Hematopoietic multipotent progenitor cell treated with erythropoietin and hydrocortisone succinate and interleukin-3 and kit ligand, for 17 days (in vitro differentiated cells): Measurements from ENCODE around the gene AADAT.

Experiments used
- DNase-seq: peaks from one replicate; pipeline ENCODE4 v3.0.0-alpha.2; 2015; ENCODE audit warnings: low spot score

AADAT gene

DNA sequence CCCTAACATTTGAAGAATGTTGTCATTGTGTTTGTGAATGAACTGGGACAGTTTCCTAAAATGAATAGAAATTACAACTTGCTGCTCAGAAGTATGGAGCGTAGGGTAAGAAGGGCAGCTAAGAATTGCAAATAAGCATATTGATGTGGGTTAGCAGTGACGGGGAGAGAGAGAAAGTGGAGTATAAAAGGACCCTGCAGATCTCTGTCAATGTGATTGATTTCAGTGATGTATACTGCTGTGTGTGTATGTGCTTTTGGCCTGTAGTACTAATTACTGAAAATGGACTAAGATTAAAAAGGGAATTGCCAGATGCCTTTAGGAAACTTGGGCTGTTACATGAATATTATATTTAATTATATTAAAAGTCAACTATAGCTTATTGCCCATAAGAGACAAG is 55.8 kb downstream of the AADAT start:
- DNase-seq = no peak

DNA sequence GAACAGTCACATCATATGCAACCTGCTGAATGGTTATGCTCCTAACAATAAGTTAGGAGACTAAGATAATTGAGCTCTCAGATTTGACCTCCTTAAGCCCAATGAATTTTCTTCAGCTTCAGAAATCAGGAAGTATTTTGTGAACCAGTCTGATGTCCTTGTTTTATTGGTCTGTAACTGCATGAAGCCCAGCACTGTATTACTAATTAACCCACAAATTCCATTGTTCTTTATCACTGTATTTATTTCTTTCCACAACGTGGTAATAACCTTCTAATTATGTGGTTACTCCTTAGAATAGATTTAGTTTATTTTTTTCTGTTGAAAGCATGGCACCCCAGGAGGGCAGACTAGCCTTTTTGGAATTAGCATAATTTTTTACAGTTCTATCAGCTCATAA is 59.6 kb downstream of the AADAT start:
- no peak for DNase-seq

DNA sequence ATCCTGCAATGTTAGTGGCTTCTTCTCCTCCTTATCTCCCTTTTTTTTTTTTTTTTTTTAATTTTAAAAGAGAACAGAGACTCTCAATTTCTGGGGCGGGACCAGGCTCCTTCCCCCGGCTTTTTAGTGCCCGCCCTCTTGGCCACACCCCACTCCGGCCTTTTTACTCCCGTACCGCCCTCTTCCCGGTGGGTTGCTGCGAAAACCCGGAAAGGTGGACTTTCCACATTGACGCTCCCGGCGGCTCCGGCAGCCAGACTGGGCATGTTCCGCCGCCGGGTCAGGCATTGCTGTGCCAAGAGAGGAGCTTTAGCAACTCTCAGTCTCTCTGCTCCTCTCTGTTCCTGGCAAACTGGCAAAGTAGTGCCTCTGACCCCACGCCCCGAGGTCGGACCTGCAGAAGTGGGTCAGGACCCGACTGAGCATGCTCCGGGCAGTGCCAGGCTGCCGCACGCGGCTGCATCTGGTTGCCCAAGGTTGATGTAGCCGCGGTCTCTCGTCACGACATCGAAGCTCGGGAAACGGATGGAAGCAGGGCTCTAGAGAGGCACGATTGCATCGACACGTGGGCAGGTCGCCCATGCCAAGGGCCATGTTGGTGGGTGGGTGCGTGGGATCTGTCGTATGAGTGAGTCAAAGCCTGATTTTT is 62.5 kb downstream of the AADAT start:
- peak; percentile 95 for DNase-seq

DNA sequence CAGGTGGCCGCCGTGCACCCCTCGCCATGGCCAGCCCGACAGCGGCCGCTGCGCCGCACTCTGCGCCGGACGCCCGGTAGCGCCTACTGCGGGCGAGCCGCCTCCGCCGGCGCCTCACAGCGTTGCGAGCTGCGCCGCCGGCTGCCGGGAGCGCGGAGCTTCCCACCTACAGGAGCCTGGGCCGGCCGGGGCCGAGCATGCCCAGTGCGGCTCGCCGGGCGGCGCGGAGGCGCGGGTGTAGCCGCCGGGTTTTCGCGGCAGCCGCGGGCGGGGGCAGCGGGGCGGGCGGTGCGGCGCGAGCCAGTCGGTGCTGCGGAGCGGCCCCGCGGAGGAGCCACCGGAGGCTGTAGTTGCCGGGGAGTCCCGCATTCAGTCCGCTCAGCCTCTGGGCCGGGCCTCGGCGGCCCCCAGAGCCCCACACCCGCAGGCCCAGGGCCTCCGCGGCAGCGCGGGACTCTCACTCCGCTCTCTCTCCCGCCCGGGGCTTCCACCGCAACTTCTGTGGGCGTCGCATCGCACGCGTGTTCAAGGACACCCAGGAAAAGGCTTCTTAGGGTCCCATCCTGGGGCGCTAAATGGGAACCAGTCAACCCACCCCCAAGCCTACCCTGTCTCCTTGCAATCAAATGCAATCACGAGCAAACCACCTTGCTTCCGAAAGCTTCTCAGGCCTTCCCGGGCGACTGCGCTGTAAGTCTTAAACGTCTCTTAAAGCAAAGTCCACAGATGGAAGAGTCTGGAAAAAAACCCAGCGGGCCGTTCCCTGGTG is 63.3 kb downstream of the AADAT start, which contains the start of gene MFAP3L:
MFAP3L (minus strand) TSS at position 143 of the 769 bp plus-strand sequence. CDS start 20,518 bp downstream, outside the sequence.
- DNase-seq = peak; percentile 88

DNA sequence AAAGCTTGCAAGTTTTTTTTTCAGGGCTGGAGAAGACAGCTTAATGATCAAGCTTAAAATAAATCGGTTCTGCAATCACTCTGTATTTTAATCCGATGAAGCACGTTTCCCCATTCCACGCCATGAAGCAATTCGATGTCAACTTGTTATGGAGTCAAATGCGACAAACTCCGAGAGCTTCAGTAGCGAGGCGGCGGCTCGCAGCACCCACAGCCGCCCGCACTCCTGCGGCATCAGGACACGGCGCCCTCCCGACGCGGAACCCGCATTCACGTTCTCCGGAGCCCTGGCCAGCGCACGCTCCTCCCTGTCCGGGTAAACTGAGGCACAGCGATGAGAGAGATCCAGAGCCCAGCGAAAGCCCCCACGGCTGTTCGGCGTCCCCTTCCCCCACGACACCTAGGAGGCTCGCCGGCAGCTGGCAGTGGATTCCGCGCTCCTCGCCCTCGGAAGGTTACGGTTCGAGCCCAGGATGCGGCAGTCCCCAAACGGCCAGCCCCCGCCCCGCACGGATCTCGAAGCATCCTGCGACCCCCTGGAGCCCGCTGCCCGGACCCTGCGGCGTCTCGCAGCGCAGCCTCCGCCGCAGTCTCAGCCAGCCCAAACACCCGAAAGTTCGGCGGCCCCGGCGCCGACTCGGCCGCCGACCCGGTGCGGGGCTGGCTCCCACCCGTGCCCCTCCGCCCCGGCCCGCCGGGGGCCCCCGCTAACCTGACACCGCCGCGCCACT is 64.1 kb downstream of the AADAT start:
- DNase-seq = peak; percentile 30

DNA sequence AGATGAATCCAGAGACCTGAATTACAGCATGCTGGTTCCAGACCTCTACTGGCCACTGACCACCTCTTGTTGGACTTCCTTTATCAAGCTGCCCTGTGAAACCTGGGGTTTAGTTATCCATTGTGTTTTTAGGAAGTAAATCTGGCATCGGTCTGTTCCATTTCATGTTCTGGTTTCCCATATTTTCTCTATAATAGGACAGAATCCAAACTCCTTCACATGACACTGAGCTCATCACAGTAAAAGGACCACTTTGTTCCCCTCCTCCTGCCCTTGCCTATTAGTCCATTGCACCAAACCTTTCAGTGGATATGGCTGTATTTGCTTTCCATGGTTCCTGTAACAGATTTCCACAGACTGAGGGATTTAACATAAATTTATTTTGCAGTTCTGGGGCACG is 67.5 kb downstream of the AADAT start:
- DNase-seq = no peak

DNA sequence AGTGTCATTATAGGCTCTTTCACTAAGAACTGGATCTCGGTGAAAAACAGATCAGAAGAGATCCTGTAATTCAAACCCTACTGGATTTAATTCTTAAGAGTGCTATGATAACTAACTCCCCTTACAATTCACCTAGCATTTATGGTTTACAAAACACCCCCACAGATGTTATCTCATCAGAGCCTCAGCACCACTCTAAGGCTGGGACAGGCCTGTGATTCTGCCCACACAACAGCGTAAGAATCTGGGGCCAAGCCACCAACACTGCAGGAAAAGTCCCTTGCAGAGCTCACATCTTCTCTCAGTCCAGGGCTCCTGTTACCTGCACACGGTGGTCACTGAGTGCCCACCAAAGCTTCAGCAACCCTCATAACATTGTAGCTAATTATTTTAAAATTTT is 72.5 kb downstream of the AADAT start:
- no peak for DNase-seq

DNA sequence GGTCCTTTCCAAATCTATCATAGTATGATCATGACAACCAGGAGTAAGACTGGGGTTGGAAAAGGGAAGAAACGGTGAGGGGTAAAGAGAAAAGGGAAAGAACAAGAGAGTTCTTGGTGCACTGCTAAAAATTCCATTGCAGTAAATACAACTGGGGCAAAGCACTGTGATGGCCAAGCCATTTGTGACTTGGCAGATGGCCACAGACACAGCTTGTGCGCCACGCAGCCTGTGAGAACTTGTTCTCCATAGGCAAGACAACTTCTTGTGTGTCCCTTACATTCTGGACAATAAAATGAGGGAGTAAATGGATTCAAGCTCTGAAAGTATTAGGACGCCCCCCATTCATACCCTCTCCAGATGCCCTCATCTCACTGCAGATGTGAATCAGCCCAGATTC is 74.5 kb downstream of the AADAT start:
- no peak for DNase-seq

DNA sequence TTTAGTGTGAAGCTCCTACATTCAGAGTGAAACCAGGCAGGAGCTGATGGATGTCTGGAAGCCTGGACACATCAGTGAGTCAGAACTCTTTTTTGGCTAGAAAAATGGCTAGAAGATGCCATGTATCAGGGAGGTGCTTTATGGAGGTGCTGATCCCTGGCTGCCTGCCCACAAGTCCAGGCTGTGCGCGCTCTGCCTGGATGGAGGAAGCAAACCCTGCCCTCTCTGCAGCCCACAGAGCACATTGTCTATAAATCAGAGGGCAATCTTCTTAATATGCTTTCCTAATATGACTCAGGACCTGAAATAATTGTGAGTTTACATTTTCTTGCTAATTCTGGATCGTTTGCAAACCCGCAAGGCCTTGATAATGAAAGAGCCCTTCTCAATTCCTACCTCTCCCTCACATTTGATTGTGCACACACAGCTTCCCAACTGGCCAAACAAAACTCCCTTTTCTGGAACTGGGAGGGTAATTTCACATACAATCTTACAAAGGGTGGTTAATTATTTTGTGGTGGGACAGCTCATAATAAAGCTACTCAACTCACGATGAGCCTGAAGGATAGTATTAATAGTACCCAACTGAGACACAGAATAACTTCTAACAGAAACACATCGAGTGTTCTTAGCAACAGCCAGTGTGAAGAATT is 75.3 kb downstream of the AADAT start:
- DNase-seq = no peak

DNA sequence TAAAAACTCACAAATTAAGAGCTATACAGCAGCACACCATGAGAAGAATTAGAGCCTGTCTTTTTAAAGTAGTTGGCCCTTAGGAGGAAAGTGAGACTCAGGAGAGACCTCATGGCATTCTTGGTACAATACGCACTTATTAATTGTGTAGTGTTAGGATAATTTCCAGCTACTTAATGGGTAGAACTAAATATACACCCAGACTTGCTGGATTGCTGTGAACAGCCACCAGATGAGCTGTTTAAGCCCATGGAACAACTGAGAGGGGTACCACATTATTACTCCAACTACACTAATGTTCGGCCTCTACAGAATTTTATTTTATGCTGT is 77.2 kb downstream of the AADAT start:
- no peak for DNase-seq

DNA sequence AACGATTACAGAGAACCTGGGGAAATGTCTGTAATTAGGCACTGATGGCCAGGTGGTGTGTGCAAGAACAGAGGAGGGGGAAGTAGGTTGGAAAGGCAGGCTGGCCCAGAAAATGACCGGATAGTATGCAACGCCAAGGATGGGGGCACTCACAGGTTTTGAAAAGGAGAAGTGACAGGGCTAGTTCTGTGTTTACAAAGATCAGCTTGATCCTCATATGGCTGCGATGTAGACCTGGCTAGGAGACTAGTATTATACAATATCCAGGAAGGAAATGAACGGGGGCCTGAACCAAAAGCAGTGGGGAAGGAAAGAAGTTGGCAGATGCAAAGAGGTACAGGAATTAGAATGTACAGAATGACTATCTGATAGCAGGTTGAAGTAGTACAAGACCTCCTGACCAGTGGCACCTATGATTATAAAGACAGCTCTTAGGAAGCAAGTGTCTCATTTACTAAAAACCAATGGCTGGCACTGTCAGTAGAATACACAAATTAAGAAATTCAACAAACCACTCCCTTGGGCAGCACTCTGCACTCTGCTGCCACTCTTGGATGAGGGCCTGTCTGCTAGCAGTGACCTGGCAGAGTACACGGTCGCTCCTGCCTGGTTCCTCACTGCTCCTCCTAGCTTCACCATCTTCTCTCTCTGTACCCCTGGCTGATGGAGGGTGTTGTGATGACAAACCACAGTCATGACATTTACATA is 77.7 kb downstream of the AADAT start:
- no peak for DNase-seq
